ENCODE data around the gene C2.
A peak's percentile ranks its signal among the peaks of the same experiment; 100 is the strongest.

C2 gene

GRCh38 chr6:31968791-31969711, 41.5 kb downstream of the C2 start:
- no peak overlapping the region for H3K4me3 ChIP-seq (ENCODE audit: low read depth, low read length)
- TF ChIP-seq CTCF (IDR thresholded peaks at IDR 0.05; ENCODE audit: insufficient read depth, low read depth, low read length, missing control alignments): no peak
- no peak for DNase-seq (ENCODE audit: low read depth)

- no peak for DNase-seq (ENCODE audit: low read depth)
- H3K4me3 ChIP-seq (ENCODE audit: low read depth, low read length): no peak overlapping the region
- TF ChIP-seq CTCF (IDR thresholded peaks at IDR 0.05; ENCODE audit: insufficient read depth, low read depth, low read length, missing control alignments): no peak
Measured at GRCh38 chr6:31969712-31970603, 42.4 kb downstream of the C2 start.

- no peak for DNase-seq (ENCODE audit: low read depth)
- TF ChIP-seq CTCF (IDR thresholded peaks at IDR 0.05; ENCODE audit: insufficient read depth, low read depth, low read length, missing control alignments): no peak
- H3K4me3 ChIP-seq (ENCODE audit: low read depth, low read length): peak overlapping the region; percentile 74
Measured at GRCh38 chr6:31970604-31971271, 43.2 kb downstream of the C2 start.

DNA sequence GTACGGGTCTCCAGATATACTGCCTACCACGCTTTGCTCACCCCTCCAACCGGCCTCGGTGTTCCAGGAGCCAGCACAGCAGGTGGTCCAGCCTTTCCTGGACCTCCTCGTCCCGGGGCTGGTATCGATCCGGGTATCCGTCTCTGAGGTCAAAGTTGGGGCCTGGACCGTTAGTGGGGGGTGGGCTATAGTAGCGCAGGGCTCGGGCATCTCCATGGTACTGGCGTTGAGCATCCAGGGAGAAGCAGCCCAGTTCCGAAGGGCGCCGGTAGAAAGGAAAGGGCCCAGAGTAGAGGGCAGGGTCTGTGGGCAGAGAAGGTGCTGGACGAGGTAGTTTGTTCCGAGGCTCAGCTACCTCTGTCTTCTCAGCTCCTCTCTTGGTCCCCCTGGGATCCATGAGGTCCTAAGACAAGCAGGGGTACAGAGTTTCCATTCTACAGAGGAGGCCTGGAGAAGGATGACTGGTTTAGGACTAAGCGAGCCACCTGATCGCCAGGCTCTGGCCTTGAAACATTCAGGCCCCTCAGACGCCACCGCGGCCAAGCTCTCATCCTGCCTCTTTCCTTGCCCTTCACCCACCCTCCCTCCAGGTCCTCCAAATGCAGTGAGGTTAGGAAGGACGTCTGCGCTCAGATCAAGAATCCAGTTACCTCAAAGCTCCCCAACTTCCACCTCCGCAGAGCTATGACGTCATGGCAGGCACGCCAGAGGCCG, 43.9 kb downstream of the C2 start:
- TF ChIP-seq CTCF (IDR thresholded peaks at IDR 0.05; ENCODE audit: insufficient read depth, low read depth, low read length, missing control alignments): no peak

DNA sequence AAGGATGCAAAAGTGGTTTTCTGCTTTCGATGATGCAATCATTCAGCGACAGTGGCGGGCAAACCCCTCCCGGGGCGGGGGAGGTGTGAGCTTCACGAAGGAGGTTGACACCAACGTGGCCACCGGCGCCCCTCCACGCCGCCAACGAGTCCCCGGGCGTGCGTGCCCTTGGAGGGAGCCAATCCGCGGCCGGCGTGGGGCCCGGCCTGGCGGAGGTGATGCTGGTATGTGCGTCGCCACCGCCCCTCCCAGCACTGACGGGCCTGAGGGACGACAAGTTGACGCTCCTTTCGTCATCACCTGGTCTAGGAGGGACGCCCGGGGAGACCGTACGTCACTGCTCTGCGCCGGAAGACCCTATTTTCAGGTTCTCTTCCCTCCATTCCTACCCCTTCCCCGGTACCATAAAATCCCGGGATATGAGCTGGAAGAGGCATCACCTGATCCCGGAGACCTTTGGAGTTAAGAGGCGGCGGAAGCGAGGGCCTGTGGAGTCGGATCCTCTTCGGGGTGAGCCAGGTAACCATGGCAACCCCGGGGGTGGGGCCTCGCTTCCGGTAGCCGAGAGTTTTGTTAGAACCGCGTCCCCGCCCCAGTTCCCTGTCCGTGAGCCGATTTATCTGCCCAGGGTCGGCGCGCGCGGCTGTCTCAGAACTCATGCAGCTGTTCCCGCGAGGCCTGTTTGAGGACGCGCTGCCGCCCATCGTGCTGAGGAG, 44.6 kb downstream of the C2 start, which contains the start of gene DXO:
TSS of gene DXO (minus strand) at position 146 of the 716 bp plus-strand sequence. CDS start 463 bp downstream, outside the sequence.
- DNase-seq (ENCODE audit: low read depth): peak; percentile 99
- peak within 1 kb of the TSS; percentile 74 for H3K4me3 ChIP-seq (ENCODE audit: low read depth, low read length)
- TF ChIP-seq CTCF (IDR thresholded peaks at IDR 0.05; ENCODE audit: insufficient read depth, low read depth, low read length, missing control alignments): no peak

More for the DNA sequence above, 43.9 kb downstream of the C2 start:
- DNase-seq (ENCODE audit: low read depth): no peak
- H3K4me3 ChIP-seq (ENCODE audit: low read depth, low read length): peak overlapping the region; percentile 74
